SK-N-MC (cell line): ENCODE results near the gene AK8.

ENCODE experiments used
- DNase-seq: peaks from one replicate; pipeline ENCODE4 v3.0.0-alpha.2; 2011; ENCODE audit warnings: low read depth, low spot score
- H3K27ac ChIP-seq: fragments of 200-600 bp; sonication (generic); 2 replicates; pipeline ENCODE4 v1.5.1; 2016; ENCODE audit warnings: mixed run types
- H3K36me3 ChIP-seq: fragments of 200-600 bp; sonication (generic); 2 replicates; pipeline ENCODE4 v1.6.1; 2017; ENCODE audit warnings: antibody characterized with exemption, low read length, mixed read lengths; ENCODE audit not compliant: insufficient read depth
- H3K4me3 ChIP-seq: fragments of 200-600 bp; sonication (generic); 2 replicates; pipeline ENCODE4 v1.5.1; 2016
- H3K9ac ChIP-seq: fragments of 200-600 bp; sonication (generic); 2 replicates; pipeline ENCODE4 v1.8.0; 2017; ENCODE audit warnings: mixed run types, mixed read lengths; ENCODE audit not compliant: insufficient read length
- H3K9me3 ChIP-seq: fragments of 200-600 bp; sonication (generic); 2 replicates; pipeline ENCODE4 v1.6.1; 2017; ENCODE audit warnings: low read depth, mild to moderate bottlenecking, antibody characterized with exemption, low read length, moderate library complexity, mixed read lengths
- EZH2 ChIP-seq: fragments of 200-600 bp; sonication (generic); IDR thresholded peaks from one replicate; pipeline ENCODE4 v1.6.1; 2017; ENCODE audit warnings: antibody characterized with exemption
- FOXP2 ChIP-seq: optimal IDR thresholded peaks from 2 replicates; pipeline ENCODE3; 2011; ENCODE audit warnings: mild to moderate bottlenecking, moderate library complexity; ENCODE audit not compliant: insufficient read depth; ENCODE audit errors: extremely low read length, control extremely low read depth
- POLR2AphosphoS5 ChIP-seq: IDR thresholded peaks from 2 replicates; pipeline ENCODE4 v1.6.1; 2012; ENCODE audit warnings: mild to moderate bottlenecking, low read depth, low read length, borderline replicate concordance

Gene AK8

GRCh38 chr9:132883349-132884294, 5.5 kb upstream of the AK8 start:
- Histone ChIP-seq H3K9ac (no peak overlapping the region), H3K9me3 (no peaks in the 10 kb centered on the region), H3K4me3 (no peak overlapping the region), H3K27ac (no peak overlapping the region), H3K36me3 (no peaks in the 10 kb centered on the region)
- no peak for DNase-seq
- TF ChIP-seq POLR2AphosphoS5, result no peak
- no peak for TF ChIP-seq FOXP2
- TF ChIP-seq EZH2, result no peak

GRCh38 chr9:132882616-132883015, 4.5 kb upstream of the AK8 start:
- Histone ChIP-seq H3K9me3 (no peaks in the 10 kb centered on the region), H3K27ac (no peak overlapping the region), H3K36me3 (no peaks in the 10 kb centered on the region), H3K4me3 (no peak overlapping the region), H3K9ac (no peak overlapping the region)
- DNase-seq, result no peak
- TF ChIP-seq FOXP2 (no peak), POLR2AphosphoS5 (no peak), EZH2 (no peak)

- Histone ChIP-seq H3K36me3 (no peaks in the 10 kb centered on the region), H3K4me3 (no peak overlapping the region), H3K27ac (no peak overlapping the region), H3K9me3 (no peaks in the 10 kb centered on the region), H3K9ac (no peak overlapping the region)
- TF ChIP-seq POLR2AphosphoS5, result no peak
- no peak for TF ChIP-seq EZH2
- TF ChIP-seq FOXP2, result no peak
- DNase-seq, result no peak
Measured at GRCh38 chr9:132881826-132882225, 3.7 kb upstream of the AK8 start.

GRCh38 chr9:132880324-132880661, 2.2 kb upstream of the AK8 start:
- H3K27ac ChIP-seq, result no peak overlapping the region
- no peak overlapping the region for H3K9ac ChIP-seq
- H3K9me3 ChIP-seq, result no peaks in the 10 kb centered on the region
- H3K36me3 ChIP-seq, result no peaks in the 10 kb centered on the region
- H3K4me3 ChIP-seq, result no peak overlapping the region
- TF ChIP-seq EZH2, result no peak
- no peak for DNase-seq

- no peak for DNase-seq
- H3K9me3 ChIP-seq, result no peaks in the 10 kb centered on the region
- H3K4me3 ChIP-seq, result no peak overlapping the region
- no peak overlapping the region for H3K27ac ChIP-seq
- H3K9ac ChIP-seq, result no peak overlapping the region
- no peak for TF ChIP-seq FOXP2
- no peak for TF ChIP-seq POLR2AphosphoS5
- TF ChIP-seq EZH2, result no peak
- H3K36me3 ChIP-seq, result no peaks in the 10 kb centered on the region
Measured at GRCh38 chr9:132879457-132880323, 1.6 kb upstream of the AK8 start.

- Histone ChIP-seq H3K9me3 (no peaks in the 10 kb centered on the region), H3K9ac (peak within 1 kb of the TSS; percentile 65), H3K4me3 (peak within 1 kb of the TSS; percentile 76), H3K27ac (no peak within 1 kb of the TSS), H3K36me3 (no peaks in the 10 kb centered on the region)
- no peak for DNase-seq
- TF ChIP-seq EZH2 (no peak), POLR2AphosphoS5 (no peak), FOXP2 (no peak)
Measured at GRCh38 chr9:132878695-132879456, 792 bp upstream of the AK8 start, which contains the start of gene SPACA9. Gene SPACA9 (plus strand): TSS chr9:132878898. CDS start chr9:132883948, 5,050 bp downstream.

- Histone ChIP-seq H3K36me3 (no peaks in the 10 kb centered on the region), H3K9me3 (no peaks in the 10 kb centered on the region), H3K9ac (no peak overlapping the region), H3K4me3 (peak overlapping the region; percentile 76), H3K27ac (no peak overlapping the region)
- no peak for DNase-seq
- no peak for TF ChIP-seq POLR2AphosphoS5
- no peak for TF ChIP-seq EZH2
- no peak for TF ChIP-seq FOXP2
Measured at GRCh38 chr9:132877458-132877823, 643 bp downstream of the AK8 start.

- no peak overlapping the region for H3K9ac ChIP-seq
- no peak overlapping the region for H3K4me3 ChIP-seq
- TF ChIP-seq FOXP2 (no peak), EZH2 (no peak), POLR2AphosphoS5 (no peak)
- DNase-seq, result no peak
- H3K36me3 ChIP-seq, result no peaks in the 10 kb centered on the region
- no peaks in the 10 kb centered on the region for H3K9me3 ChIP-seq
- no peak overlapping the region for H3K27ac ChIP-seq
Measured at GRCh38 chr9:132876849-132877248, 1.2 kb downstream of the AK8 start.
